Measurements from ENCODE around the gene EP400.

Gene EP400

GRCh38 chr12:132125736-132126135 lies 176.0 kb downstream of the EP400 start:
- no peak for DNase-seq

- DNase-seq, result no peak
Observed at GRCh38 chr12:132127041-132127440, 177.3 kb downstream of the EP400 start.

- DNase-seq, result no peak
Observed at GRCh38 chr12:132129007-132129406, 179.3 kb downstream of the EP400 start.

GRCh38 chr12:132130690-132131089 lies 180.9 kb downstream of the EP400 start:
- no peak for DNase-seq
